ENCODE results near the gene C15orf40. TPM values are rescaled to one million over a fixed set of nuclear protein-coding genes. Genes with fewer than 3 reads are reported as not detected.
"Not testable (repeated sequence)": the region's sequence is repeated elsewhere in the genome, so short reads cannot be mapped to it uniquely, and the experiment has no call there.

C15orf40 gene
- total RNA-seq, 1 experiment from 2014 or later = 29.0 TPM

- DNase-seq (ENCODE audit: low read depth in 1 of 2, low spot score in 2 of 2) = peak in 1 of 2 experiments; percentile 23
- H3K9me3 ChIP-seq (replicated peaks) = 0 out of 2 replicates have a peak, but pooled peaks cover 3% of the 10 kb centered on the region
- H3K4me1 ChIP-seq (replicated peaks) = peaks cover 13% of the 10 kb centered on the region
- peaks cover 37% of the 10 kb centered on the region for H3K36me3 ChIP-seq
- H3K4me3 ChIP-seq = no peak overlapping the region
- no peak overlapping the region for H3K27ac ChIP-seq
- no peaks in the 10 kb centered on the region for H3K27me3 ChIP-seq (replicated peaks)
Measured at GRCh38 chr15:83014205-83014653, 2.8 kb upstream of the C15orf40 start.

DNA sequence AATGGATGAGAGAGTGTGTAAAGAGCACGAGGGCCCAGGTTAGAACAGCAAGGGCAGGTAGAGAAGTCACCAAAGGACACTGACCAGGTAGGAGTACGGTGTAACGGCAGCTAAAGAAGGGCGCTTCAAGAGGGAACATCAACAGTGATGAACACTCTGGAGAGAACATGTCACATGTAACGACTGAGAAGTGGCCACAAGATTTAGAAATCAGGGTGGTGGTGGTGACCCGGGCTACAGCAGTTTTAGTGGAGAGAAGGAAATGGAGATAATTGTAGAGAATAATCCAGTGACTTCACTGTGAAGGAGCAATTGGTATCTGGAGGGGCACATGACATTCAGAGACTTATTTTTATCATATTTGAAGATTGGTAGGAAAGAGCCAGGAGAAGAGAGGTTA is 1.2 kb upstream of the C15orf40 start:
- Histone ChIP-seq H3K27ac (no peak overlapping the region), H3K4me1 (replicated peaks) (peaks cover 13% of the 10 kb centered on the region), H3K4me3 (no peak overlapping the region), H3K27me3 (replicated peaks) (no peaks in the 10 kb centered on the region), H3K9me3 (replicated peaks) (0 out of 2 replicates have a peak, but pooled peaks cover 3% of the 10 kb centered on the region), H3K36me3 (peaks cover 36% of the 10 kb centered on the region)
- DNase-seq (ENCODE audit: low read depth in 1 of 2, low spot score in 2 of 2) = peak in 1 of 2 experiments; percentile 10

- Histone ChIP-seq H3K4me3 (peak overlapping the region; percentile 90), H3K9me3 (replicated peaks) (0 out of 2 replicates have a peak, but pooled peaks cover 3% of the 10 kb centered on the region), H3K27ac (peak overlapping the region; percentile 10; the same call in 1 of the 2 replicates), H3K27me3 (replicated peaks) (no peaks in the 10 kb centered on the region), H3K4me1 (replicated peaks) (peaks cover 13% of the 10 kb centered on the region), H3K36me3 (peaks cover 36% of the 10 kb centered on the region)
- peak in 1 of 2 experiments; percentile 36 for DNase-seq (ENCODE audit: low read depth in 1 of 2, low spot score in 2 of 2)
Measured at GRCh38 chr15:83012076-83012426, 612 bp upstream of the C15orf40 start.

GRCh38 chr15:83010709-83011270 is 649 bp downstream of the C15orf40 start:
- DNase-seq (ENCODE audit: low read depth in 1 of 2, low spot score in 2 of 2) = peak; percentile 68 to 69
- Histone ChIP-seq H3K36me3 (peaks cover 40% of the 10 kb centered on the region), H3K4me1 (replicated peaks) (peaks cover 13% of the 10 kb centered on the region), H3K27ac (peak overlapping the region; percentile 24), H3K27me3 (replicated peaks) (no peaks in the 10 kb centered on the region), H3K4me3 (peak overlapping the region; percentile 90), H3K9me3 (replicated peaks) (0 out of 2 replicates have a peak, but pooled peaks cover 3% of the 10 kb centered on the region)

GRCh38 chr15:83000672-83001031 is 10.8 kb downstream of the C15orf40 start:
- H3K27me3 ChIP-seq (replicated peaks); DNase-seq (ENCODE audit: low read depth in 1 of 2, low spot score in 2 of 2); H3K9me3 ChIP-seq (replicated peaks); H3K4me3 ChIP-seq; H3K27ac ChIP-seq: not testable (repeated sequence)
- Histone ChIP-seq H3K4me1 (replicated peaks) (peaks cover 12% of the 10 kb centered on the region), H3K36me3 (peaks cover 11% of the 10 kb centered on the region)

DNA sequence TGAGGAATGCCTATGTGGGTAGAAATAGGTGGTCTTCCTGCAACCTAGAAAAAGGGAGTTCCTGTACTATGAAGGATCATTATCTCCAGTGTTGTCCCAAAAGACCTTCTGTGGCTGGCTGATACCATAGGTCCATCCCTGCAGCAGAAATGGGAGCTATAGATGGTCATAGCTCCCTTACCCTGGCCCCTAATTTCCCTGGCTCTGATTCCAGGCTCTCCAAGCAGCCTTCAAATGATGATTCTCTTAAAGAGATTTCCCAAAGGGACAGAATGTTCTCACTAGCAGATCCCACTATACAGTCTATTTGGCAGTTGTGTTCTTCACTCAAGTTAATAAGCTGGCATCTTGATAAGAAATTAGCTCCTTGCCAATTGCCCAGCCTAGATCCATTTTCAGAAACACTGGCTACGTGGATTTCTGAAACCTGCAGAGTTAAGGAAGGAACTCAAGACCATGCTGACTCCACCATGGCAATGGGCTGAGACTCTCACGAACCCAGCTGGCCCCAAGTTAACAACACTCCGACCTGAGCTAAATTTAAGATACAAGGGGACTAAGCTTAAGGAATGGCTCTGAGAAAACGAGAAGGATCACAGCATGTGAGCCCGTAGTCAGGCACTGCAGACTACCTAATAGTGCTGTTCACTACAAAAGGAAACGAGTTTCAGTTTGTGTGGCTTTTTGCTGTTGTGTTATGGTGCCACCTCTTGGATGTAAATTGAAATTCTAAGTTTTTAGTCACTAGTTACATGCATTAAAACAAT is 11.4 kb downstream of the C15orf40 start:
- H3K4me3 ChIP-seq = peak overlapping the region; percentile 26
- peaks cover 12% of the 10 kb centered on the region for H3K4me1 ChIP-seq (replicated peaks)
- peaks cover 6% of the 10 kb centered on the region; the same call in 1 of the 2 replicates for H3K36me3 ChIP-seq
- no peaks in the 10 kb centered on the region for H3K9me3 ChIP-seq (replicated peaks)
- H3K27me3 ChIP-seq (replicated peaks) = no peaks in the 10 kb centered on the region
- peak; percentile 32 to 57 for DNase-seq (ENCODE audit: low read depth in 1 of 2, low spot score in 2 of 2)
- H3K27ac ChIP-seq = peak overlapping the region; percentile 1; the same call in 1 of the 2 replicates

- Histone ChIP-seq H3K27ac (peak overlapping the region; percentile 1; the same call in 1 of the 2 replicates), H3K4me1 (replicated peaks) (peaks cover 12% of the 10 kb centered on the region), H3K27me3 (replicated peaks) (no peaks in the 10 kb centered on the region), H3K9me3 (replicated peaks) (no peaks in the 10 kb centered on the region), H3K36me3 (no peaks in the 10 kb centered on the region), H3K4me3 (no peak overlapping the region)
- DNase-seq (ENCODE audit: low read depth in 1 of 2, low spot score in 2 of 2) = peak; percentile 31 to 51
Measured at GRCh38 chr15:82999426-82999825, 12.0 kb downstream of the C15orf40 start.

GRCh38 chr15:82995938-82996337 is 15.5 kb downstream of the C15orf40 start:
- no peaks in the 10 kb centered on the region for H3K27me3 ChIP-seq (replicated peaks)
- no peaks in the 10 kb centered on the region for H3K9me3 ChIP-seq (replicated peaks)
- peaks cover 28% of the 10 kb centered on the region for H3K4me1 ChIP-seq (replicated peaks)
- no peak overlapping the region for H3K4me3 ChIP-seq
- DNase-seq (ENCODE audit: low read depth in 1 of 2, low spot score in 2 of 2) = no peak
- no peak overlapping the region for H3K27ac ChIP-seq
- peaks cover 7% of the 10 kb centered on the region for H3K36me3 ChIP-seq

DNA sequence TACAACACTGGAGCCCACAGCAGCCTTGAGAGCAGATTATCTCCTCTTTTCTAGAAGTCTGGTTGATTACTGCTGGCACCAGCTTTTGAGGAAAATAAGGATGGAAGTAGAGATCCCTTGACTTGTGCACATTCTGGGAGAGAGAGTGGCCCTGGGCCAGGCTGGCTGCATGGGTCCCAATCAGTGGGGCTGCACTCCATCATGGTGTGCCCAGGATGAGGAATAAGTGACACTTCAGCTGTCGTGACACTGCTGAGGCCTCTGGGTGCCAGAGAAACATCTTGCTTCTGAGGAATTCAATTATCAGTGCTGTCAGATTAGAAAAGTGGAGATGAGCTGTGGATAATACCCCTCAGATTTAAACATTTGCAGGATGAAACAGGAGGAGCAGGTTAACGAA is 16.4 kb downstream of the C15orf40 start:
- no peaks in the 10 kb centered on the region for H3K9me3 ChIP-seq (replicated peaks)
- H3K36me3 ChIP-seq = peaks cover 13% of the 10 kb centered on the region
- no peaks in the 10 kb centered on the region for H3K27me3 ChIP-seq (replicated peaks)
- H3K4me3 ChIP-seq = no peak overlapping the region
- H3K4me1 ChIP-seq (replicated peaks) = peaks cover 26% of the 10 kb centered on the region
- no peak overlapping the region for H3K27ac ChIP-seq
- DNase-seq (ENCODE audit: low read depth in 1 of 2, low spot score in 2 of 2) = peak in 1 of 2 experiments; percentile 25

DNA sequence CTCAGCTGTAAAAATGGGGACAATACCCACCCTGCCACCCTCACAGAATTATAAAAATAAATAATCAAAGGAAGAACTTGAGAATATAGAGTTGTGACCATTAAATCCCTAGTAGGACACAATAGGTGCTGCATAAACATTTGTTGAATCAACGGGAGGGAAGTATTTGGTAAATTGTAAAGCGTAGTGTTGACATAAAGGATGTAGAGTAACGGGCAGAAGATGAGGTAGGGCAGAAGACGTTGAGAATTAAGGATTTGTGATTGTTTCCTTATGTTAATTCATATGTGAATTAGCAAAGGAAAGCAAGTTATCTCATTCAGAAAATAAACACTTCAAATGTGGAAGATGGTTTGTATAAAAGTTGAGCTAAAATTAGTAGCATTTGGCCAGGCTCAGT is 18.3 kb downstream of the C15orf40 start:
- no peaks in the 10 kb centered on the region for H3K27me3 ChIP-seq (replicated peaks)
- DNase-seq (ENCODE audit: low read depth in 1 of 2, low spot score in 2 of 2) = peak in 1 of 2 experiments; percentile 82
- peaks cover 24% of the 10 kb centered on the region for H3K36me3 ChIP-seq
- H3K4me1 ChIP-seq (replicated peaks) = peaks cover 16% of the 10 kb centered on the region
- H3K4me3 ChIP-seq = no peak overlapping the region
- H3K9me3 ChIP-seq (replicated peaks) = no peaks in the 10 kb centered on the region
- H3K27ac ChIP-seq = no peak overlapping the region; the same call in 1 of the 2 replicates

DNA sequence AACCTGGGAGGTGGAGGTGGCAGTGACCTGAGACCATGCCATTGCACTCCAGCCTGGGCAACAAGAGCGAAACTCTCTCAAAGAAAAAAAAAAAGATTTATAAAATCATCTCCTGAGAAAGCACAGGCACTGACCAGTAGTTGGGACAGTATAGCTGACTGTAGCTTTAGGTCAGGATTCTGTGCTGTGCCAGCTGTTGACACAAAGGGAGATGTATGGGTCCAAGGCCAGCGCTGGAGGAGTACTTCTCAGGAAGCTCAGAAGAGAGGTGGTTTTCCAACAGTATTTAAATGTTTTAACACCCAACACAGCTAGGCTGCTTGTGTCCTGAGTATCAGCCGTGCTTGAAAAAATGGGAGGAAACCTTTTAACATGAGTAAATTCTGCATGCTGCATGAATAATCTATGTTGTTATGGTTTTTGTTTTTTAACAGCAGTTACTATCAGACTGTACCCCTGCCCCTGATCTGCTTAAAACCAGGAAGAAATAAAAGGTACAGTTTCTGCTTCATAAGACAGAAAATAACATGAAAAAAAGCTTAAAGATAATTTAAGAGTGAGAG is 18.9 kb downstream of the C15orf40 start:
- Histone ChIP-seq H3K27ac (peak overlapping the region; percentile 31), H3K27me3 (replicated peaks) (no peaks in the 10 kb centered on the region), H3K36me3 (peaks cover 29% of the 10 kb centered on the region), H3K9me3 (replicated peaks) (no peaks in the 10 kb centered on the region), H3K4me1 (replicated peaks) (peaks cover 16% of the 10 kb centered on the region), H3K4me3 (no peak overlapping the region)
- DNase-seq (ENCODE audit: low read depth in 1 of 2, low spot score in 2 of 2) = no peak

DNA sequence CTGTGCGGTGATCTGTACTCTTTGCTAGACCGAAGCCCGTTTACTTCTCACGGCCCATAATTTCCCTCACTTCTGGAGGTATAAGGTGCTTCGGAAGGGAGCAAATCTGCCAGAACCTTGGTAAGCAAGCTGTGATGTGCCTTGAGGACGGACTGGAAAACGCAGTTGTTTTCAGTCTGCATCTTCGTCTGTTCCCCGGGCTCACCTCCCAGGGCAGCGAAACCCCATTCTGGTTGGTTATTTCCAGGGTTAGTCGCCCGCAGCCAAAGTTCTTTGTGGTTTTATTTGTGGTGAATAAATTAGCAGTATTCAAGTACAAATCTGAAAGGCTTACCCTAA is 25.0 kb downstream of the C15orf40 start:
- H3K9me3 ChIP-seq (replicated peaks) = no peaks in the 10 kb centered on the region
- H3K27ac ChIP-seq = peak overlapping the region; percentile 31
- no peak for DNase-seq (ENCODE audit: low read depth in 1 of 2, low spot score in 2 of 2)
- H3K36me3 ChIP-seq = peaks cover 32% of the 10 kb centered on the region
- no peaks in the 10 kb centered on the region for H3K27me3 ChIP-seq (replicated peaks)
- peaks cover 12% of the 10 kb centered on the region for H3K4me1 ChIP-seq (replicated peaks)
- peak overlapping the region; percentile 64 for H3K4me3 ChIP-seq

- Histone ChIP-seq H3K27me3 (replicated peaks) (no peaks in the 10 kb centered on the region), H3K4me3 (peak within 1 kb of the TSS; percentile 64), H3K27ac (peak within 1 kb of the TSS; percentile 31), H3K9me3 (replicated peaks) (no peaks in the 10 kb centered on the region), H3K36me3 (peaks cover 26% of the 10 kb centered on the region), H3K4me1 (replicated peaks) (peaks cover 12% of the 10 kb centered on the region)
- peak; percentile 92 to 94 for DNase-seq (ENCODE audit: low read depth in 1 of 2, low spot score in 2 of 2)
Measured at GRCh38 chr15:82985688-82986441, 25.6 kb downstream of the C15orf40 start, which contains the start of gene RAMAC. RAMAC (plus strand) TSS chr15:82986210; CDS start chr15:82989019, 2,809 bp downstream.

Measured in SJSA1 (cell line).